ENCODE measurements around the gene FAM120AOS. TPM values are rescaled to one million over a fixed set of nuclear protein-coding genes. Genes with fewer than 3 reads are reported as not detected.

Gene FAM120AOS
- total RNA-seq, 1 donor from 2014 or later = 38.7 TPM

DNA sequence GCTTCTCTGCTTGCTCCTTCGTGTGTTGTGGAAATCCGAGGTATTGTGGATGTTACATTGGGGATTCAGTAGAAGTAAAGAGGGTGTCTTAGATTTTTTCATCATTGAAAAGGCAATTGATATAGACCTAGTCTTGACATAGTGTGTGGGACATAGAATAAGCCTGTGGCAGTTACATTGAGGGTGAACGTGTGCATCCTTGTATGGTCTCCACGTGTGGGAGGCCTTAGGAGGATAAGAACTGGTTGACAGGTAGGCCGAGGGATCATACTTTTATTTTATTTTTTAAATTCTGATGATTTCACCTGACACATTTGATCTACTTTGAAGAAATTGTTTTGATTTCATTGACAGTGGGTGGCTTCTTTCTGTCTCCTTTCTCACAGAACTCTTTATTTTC lies 17.0 kb upstream of the FAM120AOS start:
- H3K9me3 Mint-ChIP-seq (ENCODE audit: unreplicated experiment) = no peaks in the 10 kb centered on the region
- no peaks in the 10 kb centered on the region for H3K36me3 Mint-ChIP-seq (ENCODE audit: low read depth, unreplicated experiment)
- H3K4me1 Mint-ChIP-seq (ENCODE audit: unreplicated experiment) = peaks cover 33% of the 10 kb centered on the region
- H3K27me3 Mint-ChIP-seq (ENCODE audit: unreplicated experiment) = no peaks in the 10 kb centered on the region
- H3K27ac Mint-ChIP-seq (ENCODE audit: unreplicated experiment) = no peak overlapping the region
- TF ChIP-seq, protein P1, sequence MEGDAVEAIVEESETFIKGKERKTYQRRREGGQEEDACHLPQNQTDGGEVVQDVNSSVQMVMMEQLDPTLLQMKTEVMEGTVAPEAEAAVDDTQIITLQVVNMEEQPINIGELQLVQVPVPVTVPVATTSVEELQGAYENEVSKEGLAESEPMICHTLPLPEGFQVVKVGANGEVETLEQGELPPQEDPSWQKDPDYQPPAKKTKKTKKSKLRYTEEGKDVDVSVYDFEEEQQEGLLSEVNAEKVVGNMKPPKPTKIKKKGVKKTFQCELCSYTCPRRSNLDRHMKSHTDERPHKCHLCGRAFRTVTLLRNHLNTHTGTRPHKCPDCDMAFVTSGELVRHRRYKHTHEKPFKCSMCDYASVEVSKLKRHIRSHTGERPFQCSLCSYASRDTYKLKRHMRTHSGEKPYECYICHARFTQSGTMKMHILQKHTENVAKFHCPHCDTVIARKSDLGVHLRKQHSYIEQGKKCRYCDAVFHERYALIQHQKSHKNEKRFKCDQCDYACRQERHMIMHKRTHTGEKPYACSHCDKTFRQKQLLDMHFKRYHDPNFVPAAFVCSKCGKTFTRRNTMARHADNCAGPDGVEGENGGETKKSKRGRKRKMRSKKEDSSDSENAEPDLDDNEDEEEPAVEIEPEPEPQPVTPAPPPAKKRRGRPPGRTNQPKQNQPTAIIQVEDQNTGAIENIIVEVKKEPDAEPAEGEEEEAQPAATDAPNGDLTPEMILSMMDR (IDR thresholded peaks at IDR 0.05; ENCODE audit: unreplicated experiment) = no peak
- DNase-seq (ENCODE audit: low spot score) = no peak
- no peak overlapping the region for H3K4me3 Mint-ChIP-seq (ENCODE audit: unreplicated experiment)

DNA sequence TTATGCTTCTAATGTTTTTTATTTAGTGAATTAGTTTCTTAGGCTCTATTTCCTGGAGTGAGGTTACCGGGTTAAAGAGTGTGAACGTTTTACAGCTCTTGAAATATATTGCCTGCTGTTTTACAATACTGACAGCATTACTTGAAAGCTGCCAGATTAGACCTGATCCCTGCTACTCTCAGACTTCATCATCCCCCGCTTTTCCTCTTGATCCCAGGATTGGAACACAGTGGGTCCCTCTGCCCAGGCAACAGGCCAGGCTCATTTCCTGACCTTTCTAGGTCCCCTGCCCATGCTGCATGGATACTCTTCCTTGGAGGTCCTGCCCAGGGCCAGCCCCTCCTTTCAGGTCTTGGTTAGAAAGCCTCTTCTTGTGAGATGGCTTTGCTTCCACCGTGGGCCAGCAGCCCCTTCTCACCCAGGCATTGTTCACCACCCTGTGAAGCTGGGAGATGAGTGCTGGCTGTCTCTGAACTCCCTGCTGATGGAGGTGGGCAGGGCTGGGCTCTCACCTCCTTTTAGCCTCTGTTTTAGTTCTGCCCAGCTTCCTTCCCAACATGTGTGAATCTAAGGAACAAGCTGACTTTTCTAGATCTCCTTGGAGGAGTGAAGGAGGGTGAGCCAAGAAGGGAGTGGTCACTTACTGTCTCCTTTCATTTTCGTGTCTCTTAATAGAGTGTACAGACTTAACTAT lies 15.5 kb upstream of the FAM120AOS start:
- H3K27me3 Mint-ChIP-seq (ENCODE audit: unreplicated experiment) = no peaks in the 10 kb centered on the region
- TF ChIP-seq, protein P1 (IDR thresholded peaks at IDR 0.05; ENCODE audit: unreplicated experiment) = no peak

DNA sequence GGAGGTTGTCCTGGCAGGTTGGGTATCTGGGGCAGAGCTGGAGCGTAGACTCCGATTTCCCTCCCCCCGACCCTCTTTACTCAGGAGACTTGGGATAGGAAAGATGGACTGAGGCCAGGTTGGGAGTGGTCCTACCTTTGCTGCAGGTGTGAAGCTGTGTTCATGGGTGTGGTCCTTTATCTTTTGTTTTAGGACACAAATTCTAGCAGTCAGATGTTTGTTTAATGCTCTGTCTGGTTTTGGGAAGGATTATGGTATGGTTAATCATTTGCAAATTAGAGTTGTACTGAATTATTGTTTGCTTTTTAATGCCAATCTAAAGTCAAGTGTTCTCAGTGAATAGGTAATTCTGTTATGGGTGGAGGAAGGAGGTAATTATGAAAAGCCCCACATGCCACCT lies 14.1 kb upstream of the FAM120AOS start:
- Mint-ChIP-seq H3K4me1 (ENCODE audit: unreplicated experiment) (peaks cover 47% of the 10 kb centered on the region), H3K27ac (ENCODE audit: unreplicated experiment) (no peak overlapping the region), H3K9me3 (ENCODE audit: unreplicated experiment) (no peaks in the 10 kb centered on the region), H3K36me3 (ENCODE audit: low read depth, unreplicated experiment) (no peaks in the 10 kb centered on the region), H3K4me3 (ENCODE audit: unreplicated experiment) (no peak overlapping the region), H3K27me3 (ENCODE audit: unreplicated experiment) (no peaks in the 10 kb centered on the region)
- no peak for DNase-seq (ENCODE audit: low spot score)
- TF ChIP-seq, protein P1 (IDR thresholded peaks at IDR 0.05; ENCODE audit: unreplicated experiment) = no peak

More for the DNA sequence above, 15.5 kb upstream of the FAM120AOS start:
- no peaks in the 10 kb centered on the region for H3K9me3 Mint-ChIP-seq (ENCODE audit: unreplicated experiment)
- no peak overlapping the region for H3K27ac Mint-ChIP-seq (ENCODE audit: unreplicated experiment)
- H3K36me3 Mint-ChIP-seq (ENCODE audit: low read depth, unreplicated experiment) = no peaks in the 10 kb centered on the region
- DNase-seq (ENCODE audit: low spot score) = no peak
- H3K4me3 Mint-ChIP-seq (ENCODE audit: unreplicated experiment) = no peak overlapping the region
- peaks cover 42% of the 10 kb centered on the region for H3K4me1 Mint-ChIP-seq (ENCODE audit: unreplicated experiment)

DNA sequence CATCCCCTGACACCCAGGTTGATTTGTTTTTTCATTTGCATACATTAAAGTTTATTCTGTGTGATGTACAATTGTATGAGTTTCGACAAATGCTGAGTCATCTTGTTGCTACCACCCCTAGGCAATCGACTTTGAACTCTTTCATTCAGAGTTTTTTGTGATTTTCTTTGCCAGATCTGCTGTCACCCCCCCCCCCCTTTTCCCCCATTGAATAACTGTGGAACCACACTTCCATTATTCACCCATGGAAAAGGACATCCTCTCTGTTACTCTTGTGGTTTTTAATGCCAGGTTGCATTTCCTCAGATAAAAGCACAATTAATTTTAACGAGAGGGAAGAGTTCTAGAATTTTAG lies 13.7 kb upstream of the FAM120AOS start:
- H3K27ac Mint-ChIP-seq (ENCODE audit: unreplicated experiment) = peak overlapping the region; percentile 72
- no peaks in the 10 kb centered on the region for H3K9me3 Mint-ChIP-seq (ENCODE audit: unreplicated experiment)
- peaks cover 47% of the 10 kb centered on the region for H3K4me1 Mint-ChIP-seq (ENCODE audit: unreplicated experiment)
- H3K27me3 Mint-ChIP-seq (ENCODE audit: unreplicated experiment) = no peaks in the 10 kb centered on the region
- DNase-seq (ENCODE audit: low spot score) = no peak
- no peak overlapping the region for H3K4me3 Mint-ChIP-seq (ENCODE audit: unreplicated experiment)
- TF ChIP-seq, protein P1 (IDR thresholded peaks at IDR 0.05; ENCODE audit: unreplicated experiment) = no peak
- no peaks in the 10 kb centered on the region for H3K36me3 Mint-ChIP-seq (ENCODE audit: low read depth, unreplicated experiment)

DNA sequence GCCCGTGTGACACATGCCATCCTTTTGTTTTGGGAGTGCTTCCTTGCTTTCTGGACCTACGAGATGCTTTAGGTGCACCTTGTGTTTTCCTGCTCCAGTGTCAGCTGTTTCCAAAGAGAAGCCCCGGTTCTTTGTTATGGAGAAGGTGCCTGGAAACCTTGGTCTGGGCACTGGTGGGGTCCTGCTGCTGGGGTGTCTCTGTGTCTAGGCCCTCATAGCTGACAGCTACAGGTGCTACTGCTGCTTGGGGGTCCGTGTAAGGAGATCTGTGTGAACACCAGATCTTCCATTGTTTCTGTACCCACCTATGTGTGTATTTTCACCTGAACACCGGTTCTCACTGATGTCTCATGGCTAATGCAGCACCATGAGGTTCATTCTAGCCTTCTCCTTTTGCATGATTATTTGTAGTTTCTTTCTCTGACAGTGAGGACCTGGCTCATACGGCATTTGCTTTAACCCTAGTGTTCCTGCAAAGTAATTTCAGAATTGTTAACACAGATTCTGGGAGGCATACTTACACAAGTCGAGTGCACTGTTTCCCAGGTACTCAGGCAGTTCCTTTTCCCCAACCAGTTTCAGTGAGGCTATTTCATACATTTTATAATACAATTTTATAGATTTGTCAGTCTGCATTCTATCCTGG lies 13.2 kb upstream of the FAM120AOS start:
- H3K27me3 Mint-ChIP-seq (ENCODE audit: unreplicated experiment) = no peaks in the 10 kb centered on the region
- H3K36me3 Mint-ChIP-seq (ENCODE audit: low read depth, unreplicated experiment) = no peaks in the 10 kb centered on the region
- H3K27ac Mint-ChIP-seq (ENCODE audit: unreplicated experiment) = peak overlapping the region; percentile 72
- DNase-seq (ENCODE audit: low spot score) = no peak
- peaks cover 47% of the 10 kb centered on the region for H3K4me1 Mint-ChIP-seq (ENCODE audit: unreplicated experiment)
- no peak overlapping the region for H3K4me3 Mint-ChIP-seq (ENCODE audit: unreplicated experiment)
- no peaks in the 10 kb centered on the region for H3K9me3 Mint-ChIP-seq (ENCODE audit: unreplicated experiment)
- TF ChIP-seq, protein P1 (IDR thresholded peaks at IDR 0.05; ENCODE audit: unreplicated experiment) = no peak

Data from endothelial cell (in vitro differentiated cells).